HepG2 (cell line): Measurements from ENCODE around the gene PPP1R15B. TPM values are rescaled to one million over a fixed set of nuclear protein-coding genes. Genes with fewer than 3 reads are reported as not detected.

ENCODE experiments used
- ASH2L ChIP-seq: fragments of 300-600, 200-600 bp; sonication (generic); IDR thresholded peaks from 2 replicates; pipeline ENCODE4 v1.7.0; 2017; ENCODE audit warnings: low read depth, mild to moderate bottlenecking, moderate library complexity, mixed read lengths, low read length; ENCODE audit not compliant: insufficient read length
- DNMT3B ChIP-seq: conservative IDR thresholded peaks from 2 replicates; pipeline ENCODE4 v1.6.1; 2016; ENCODE audit warnings: missing biosample characterization, control low read depth
- HES4 ChIP-seq: sonication (generic); formaldehyde crosslinking; IDR thresholded peaks from 2 replicates; pipeline ENCODE4 v1.9.0; 2021; ENCODE audit warnings: mild to moderate bottlenecking, missing genetic modification reagents, borderline replicate concordance
- HOXA3 ChIP-seq: sonication (generic); formaldehyde crosslinking; IDR thresholded peaks from 2 replicates; pipeline ENCODE4 v1.5.0; 2020; ENCODE audit warnings: missing genetic modification reagents
- KDM3A ChIP-seq: IDR thresholded peaks from 2 replicates; pipeline ENCODE4 v1.6.1; 2018; ENCODE audit warnings: low read depth, missing compliant biosample characterization
- MTF2 ChIP-seq: sonication (generic); formaldehyde crosslinking; IDR thresholded peaks from 2 replicates; pipeline ENCODE4 v1.5.0; 2020; ENCODE audit warnings: missing genetic modification reagents, borderline replicate concordance
- POLR2G ChIP-seq: fragments of 200-400 bp; formaldehyde crosslinking; IDR thresholded peaks from 2 replicates; pipeline ENCODE4 v1.6.1; 2018; ENCODE audit warnings: mild to moderate bottlenecking, low read depth, low read length, moderate library complexity
- SKI ChIP-seq: fragments of 450-650 bp; IDR thresholded peaks from one replicate; pipeline ENCODE4 v1.6.1; 2018; ENCODE audit warnings: mild to moderate bottlenecking; ENCODE audit not compliant: partially characterized antibody
- ZFP36 ChIP-seq: fragments of 150-350 bp; IDR thresholded peaks from 2 replicates; pipeline ENCODE4 v1.6.1; 2018; ENCODE audit warnings: borderline replicate concordance, low read length, low read depth; ENCODE audit not compliant: partially characterized antibody
- ZNF605 ChIP-seq: sonication (generic); formaldehyde crosslinking; IDR thresholded peaks from 2 replicates; pipeline ENCODE4 v1.8.0; 2022; ENCODE audit warnings: mild to moderate bottlenecking, missing genetic modification reagents
- ZNF775 ChIP-seq: sonication (generic); formaldehyde crosslinking; IDR thresholded peaks from 2 replicates; pipeline ENCODE4 v1.4.0; 2020; ENCODE audit warnings: missing genetic modification reagents, mild to moderate bottlenecking, moderate library complexity, borderline replicate concordance
- ZNF792 ChIP-seq: IDR thresholded peaks from 2 replicates; pipeline ENCODE4 v1.6.1; 2016
- ZNF891 ChIP-seq: sonication (generic); formaldehyde crosslinking; IDR thresholded peaks from 2 replicates; pipeline ENCODE4 v1.5.0; 2020; ENCODE audit warnings: mild to moderate bottlenecking, missing genetic modification reagents
- ZSCAN25 ChIP-seq: sonication (generic); formaldehyde crosslinking; IDR thresholded peaks from 2 replicates; pipeline ENCODE4 v1.8.0; 2022; ENCODE audit warnings: mild to moderate bottlenecking, missing genetic modification reagents
- polyA plus RNA-seq, 8 experiments: library from polyadenylated mRNA; depleted of rRNA in 3 of 8; stranded (reverse) in 7 of 8; unstranded in 1 of 8; fragments of >200 nt; fragmentation: Illumina TruSeq in 4 of 8; extraction: Trizol in 4 of 8; gene quantifications; 2 replicates each; pipeline versions ENCODE4 v1.2.1 to v1.2.3, GENCODE V29; 2011 to 2016; ENCODE audit warnings: low read depth in 4 of 8, missing spikeins in 1 of 8, mixed read lengths in 1 of 8; ENCODE audit not compliant: insufficient read depth in 1 of 8
- total RNA-seq, 5 experiments: library from RNA; depleted of rRNA; stranded (reverse); fragments of >200 nt; fragmentation: Illumina TruSeq; extraction: Trizol; gene quantifications; 2 replicates each; pipeline ENCODE4 v1.2.3, GENCODE V29; 2016; ENCODE audit warnings: low read depth in 1 of 5
- TF ChIP-seq, protein P1 (sequence below): sonication (generic); formaldehyde crosslinking; IDR thresholded peaks from 2 replicates; pipeline ENCODE4 v1.5.0; 2020; ENCODE audit warnings: missing genetic modification reagents
- TF ChIP-seq, protein P2 (sequence below): sonication (generic); formaldehyde crosslinking; IDR thresholded peaks from 2 replicates; pipeline ENCODE4 v1.4.0; 2020; ENCODE audit warnings: missing genetic modification reagents

PPP1R15B gene
- total and polyA plus RNA-seq, 2 of the 13 experiments (the other 11 are each of a cell fraction or from before 2014, with no cell fraction given), result 13.4 to 23.8 TPM

DNA sequence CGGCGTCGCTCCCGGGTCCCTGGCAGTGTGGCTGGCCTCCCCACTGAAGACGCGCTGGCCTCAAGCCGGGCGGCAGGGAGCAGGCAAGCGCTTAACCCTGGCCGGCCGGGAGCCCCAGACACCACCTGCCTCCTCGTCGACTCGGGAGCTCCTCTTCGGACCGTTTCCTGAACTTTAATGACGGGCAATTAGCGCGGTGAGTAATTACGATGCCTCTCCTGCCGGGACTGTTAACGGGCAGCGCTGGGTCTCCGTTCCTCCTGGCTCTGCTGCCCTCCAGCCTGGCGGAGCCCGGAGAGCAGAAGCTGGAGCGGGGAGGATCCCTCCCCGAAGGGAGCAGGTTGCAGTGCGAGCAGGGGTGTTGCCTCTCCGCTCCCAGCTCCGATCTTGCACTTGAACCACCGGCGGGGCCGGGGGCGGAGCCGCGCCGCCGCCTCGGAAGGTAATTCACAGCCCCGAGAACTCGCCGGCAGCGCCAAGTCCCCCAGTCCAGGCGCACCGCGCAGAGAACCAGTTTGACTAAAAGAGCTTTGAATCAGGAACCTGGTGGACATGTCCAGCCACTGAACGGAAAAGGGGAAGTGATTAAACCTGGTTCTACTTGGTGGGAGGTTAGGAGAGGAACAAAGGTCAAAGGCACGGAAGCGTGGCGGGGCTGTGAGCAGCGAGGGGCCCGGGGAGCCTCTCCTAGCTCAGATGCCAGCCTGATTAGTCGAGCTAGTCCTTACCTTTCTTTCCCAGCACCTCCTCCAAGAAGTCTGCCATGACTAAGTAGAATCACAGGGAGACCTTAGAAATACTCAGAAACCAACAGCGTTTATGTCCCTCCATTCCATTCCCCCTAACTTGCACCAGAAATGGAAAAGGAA is 33.6 kb downstream of the PPP1R15B start (continued):
- TF ChIP-seq ZNF891 (CRISPR knock-in tag), result peak; percentile 16; the same call in 1 of the 2 replicates
- TF ChIP-seq, protein P1, sequence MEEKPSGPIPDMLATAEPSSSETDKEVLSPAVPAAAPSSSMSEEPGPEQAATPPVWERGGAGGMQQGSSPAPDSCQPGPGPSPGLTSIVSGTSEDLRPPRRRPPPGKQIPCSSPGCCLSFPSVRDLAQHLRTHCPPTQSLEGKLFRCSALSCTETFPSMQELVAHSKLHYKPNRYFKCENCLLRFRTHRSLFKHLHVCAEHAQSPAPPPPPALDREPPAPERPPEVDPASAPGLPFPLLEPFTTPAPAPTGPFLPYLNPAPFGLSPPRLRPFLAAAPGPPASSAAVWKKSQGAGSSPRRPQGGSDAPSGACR (CRISPR knock-in tag), result peak; percentile 68; the same call in 1 of the 2 replicates
- no peak for TF ChIP-seq ZNF605 (CRISPR knock-in tag)
- 0 out of 2 replicates have a peak, but pooled peaks have one; percentile 19 for TF ChIP-seq MTF2 (CRISPR knock-in tag)
- no peak for TF ChIP-seq KDM3A
- peak; percentile 94 for TF ChIP-seq ZSCAN25 (CRISPR knock-in tag)
- peak; percentile 41; the same call in 1 of the 2 replicates for TF ChIP-seq DNMT3B (CRISPR knock-in tag)
- TF ChIP-seq, protein P2, sequence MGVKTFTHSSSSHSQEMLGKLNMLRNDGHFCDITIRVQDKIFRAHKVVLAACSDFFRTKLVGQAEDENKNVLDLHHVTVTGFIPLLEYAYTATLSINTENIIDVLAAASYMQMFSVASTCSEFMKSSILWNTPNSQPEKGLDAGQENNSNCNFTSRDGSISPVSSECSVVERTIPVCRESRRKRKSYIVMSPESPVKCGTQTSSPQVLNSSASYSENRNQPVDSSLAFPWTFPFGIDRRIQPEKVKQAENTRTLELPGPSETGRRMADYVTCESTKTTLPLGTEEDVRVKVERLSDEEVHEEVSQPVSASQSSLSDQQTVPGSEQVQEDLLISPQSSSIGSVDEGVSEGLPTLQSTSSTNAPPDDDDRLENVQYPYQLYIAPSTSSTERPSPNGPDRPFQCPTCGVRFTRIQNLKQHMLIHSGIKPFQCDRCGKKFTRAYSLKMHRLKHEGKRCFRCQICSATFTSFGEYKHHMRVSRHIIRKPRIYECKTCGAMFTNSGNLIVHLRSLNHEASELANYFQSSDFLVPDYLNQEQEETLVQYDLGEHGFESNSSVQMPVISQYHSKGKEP (CRISPR knock-in tag), result no peak
- 0 out of 2 replicates have a peak, but pooled peaks have one; percentile 36 for TF ChIP-seq ZNF775 (CRISPR knock-in tag)
- TF ChIP-seq HES4 (CRISPR knock-in tag), result 0 out of 2 replicates have a peak, but pooled peaks have one; percentile 63
- peak; percentile 53; the same call in 1 of the 2 replicates for TF ChIP-seq HOXA3 (CRISPR knock-in tag)
- TF ChIP-seq POLR2G, result peak; percentile 81
- TF ChIP-seq ASH2L, result peak; percentile 63
- TF ChIP-seq SKI, result peak; percentile 51
- peak; percentile 61; the same call in 1 of the 2 replicates for TF ChIP-seq ZNF792 (CRISPR knock-in tag)
- TF ChIP-seq ZFP36, result peak; percentile 74
